K562 treated with DMSO at 1 percent for 48 hours (cell line): ENCODE results near the gene AKAP1. TPM values are rescaled to one million over a fixed set of nuclear protein-coding genes. Genes with fewer than 3 reads are reported as not detected.

Source experiments
- total RNA-seq: library from RNA; unstranded; fragments of 300-600 nt; gene quantifications from 2 replicates; pipeline ENCODE4 v1.2.3, GENCODE V29; 2022; ENCODE audit warnings: low replicate concordance; ENCODE audit errors: extremely low read depth

Gene AKAP1
- not detected in 2 replicates for total RNA-seq

GRCh38 chr17:57084802-57085447 is at the start of gene AKAP1:
TSS of gene AKAP1 (plus strand) at chr17:57085246. CDS start at chr17:57105465, 20,219 bp downstream.

Other genes starting within 250 kb of the AKAP1 start
- not detected in 2 replicates for gene TRIM25, start 171.2 kb upstream of the AKAP1 start, total RNA-seq
- not detected in 2 replicates for gene COIL, start 124.2 kb upstream of the AKAP1 start, total RNA-seq
- not detected in 2 replicates for gene SCPEP1, start 107.1 kb upstream of the AKAP1 start, total RNA-seq
- gene MSI2, start 171.3 kb downstream of the AKAP1 start, total RNA-seq, result not detected in 2 replicates